ENCODE measurements around the gene CRK. TPM values are rescaled to one million over a fixed set of nuclear protein-coding genes. Genes with fewer than 3 reads are reported as not detected.

Gene CRK
- total RNA-seq, 3 donors from 2014 or later (not counting 1 experiment from before 2014, with no cell fraction given) = 15.9 to 19.6 (median 16.7) TPM

- Histone ChIP-seq H3K27me3 (ENCODE audit: control insufficient read depth, insufficient read depth, low read length) (no peaks in the 10 kb centered on the region), H3K36me3 (ENCODE audit: control insufficient read depth, insufficient read depth, low read length) (peaks cover 6% of the 10 kb centered on the region), H3K4me1 (ENCODE audit: control insufficient read depth, insufficient read depth, low read length) (peaks cover 58% of the 10 kb centered on the region), H3K27ac (ENCODE audit: low read length) (no peak overlapping the region), H3K9me3 (ENCODE audit: control insufficient read depth, insufficient read depth, low read length) (no peaks in the 10 kb centered on the region), H3K4me3 (ENCODE audit: low read length) (no peak overlapping the region)
- Mint-ChIP-seq H3K4me3 (peak overlapping the region; percentile 6), H3K36me3 (no peaks in the 10 kb centered on the region), H3K9me3 (no peaks in the 10 kb centered on the region), H3K27me3 (ENCODE audit: low read depth in 2 of 2) (no peaks in the 10 kb centered on the region), H3K27ac (no peak overlapping the region), H3K4me1 (peaks cover 66 to 74% of the 10 kb centered on the region in 2 donors)
- WGBS (ENCODE audit: insufficient coverage) = 90% methylated on average over 7 of the region's 7 CpGs
- ATAC-seq = no peak
- intact Hi-C loops (cut with micrococcal nuclease) = no loop called here
- no peak for TF ChIP-seq CTCF (IDR thresholded peaks at IDR 0.05)
- DNase-seq = no peak
Observed at GRCh38 chr17:1372618-1373017, 83.4 kb downstream of the CRK start.

- intact Hi-C loops (cut with micrococcal nuclease) = no loop called here
- H3K27me3 ChIP-seq (ENCODE audit: control insufficient read depth, insufficient read depth, low read length) = no peaks in the 10 kb centered on the region
- WGBS (ENCODE audit: insufficient coverage) = 91% methylated on average over 17 of the region's 17 CpGs
- Mint-ChIP-seq H3K36me3 (no peaks in the 10 kb centered on the region), H3K4me3 (peak overlapping the region; percentile 6), H3K27ac (no peak overlapping the region), H3K9me3 (no peaks in the 10 kb centered on the region), H3K27me3 (ENCODE audit: low read depth in 2 of 2) (no peaks in the 10 kb centered on the region), H3K4me1 (peaks cover 66 to 74% of the 10 kb centered on the region in 2 donors)
- peaks cover 53% of the 10 kb centered on the region for H3K4me1 ChIP-seq (ENCODE audit: control insufficient read depth, insufficient read depth, low read length)
- no peak overlapping the region for H3K27ac ChIP-seq (ENCODE audit: low read length)
- ATAC-seq = no peak
- no peaks in the 10 kb centered on the region for H3K9me3 ChIP-seq (ENCODE audit: control insufficient read depth, insufficient read depth, low read length)
- DNase-seq = no peak
- H3K4me3 ChIP-seq (ENCODE audit: low read length) = no peak overlapping the region
- peaks cover 6% of the 10 kb centered on the region for H3K36me3 ChIP-seq (ENCODE audit: control insufficient read depth, insufficient read depth, low read length)
- TF ChIP-seq CTCF (IDR thresholded peaks at IDR 0.05) = no peak
Observed at GRCh38 chr17:1371893-1372590, 84.0 kb downstream of the CRK start.

Other genes with a start within 250 kb of the CRK start
- not detected for gene BHLHA9, start 185.8 kb downstream of the CRK start, total RNA-seq
- under 1 TPM; 0.07 to 0.45 (median 0.43) TPM for gene TRARG1, start 176.6 kb downstream of the CRK start, total RNA-seq
- 100 to 1,000 TPM; 116 to 134 (median 132) TPM for gene YWHAE, start 56.0 kb downstream of the CRK start, total RNA-seq
- 10 to 100 TPM in 2 of 3 donors, 1 to 10 TPM in 1; 4.0 to 39.6 (median 24.0) TPM for gene MYO1C, start 36.5 kb upstream of the CRK start, total RNA-seq
- gene INPP5K, start 60.4 kb upstream of the CRK start, total RNA-seq = 100 to 1,000 TPM; 278 to 317 (median 292) TPM
- gene PITPNA, start 106.6 kb upstream of the CRK start, total RNA-seq = 10 to 100 TPM; 61.8 to 78.2 (median 73.6) TPM
- 10 to 100 TPM; 24.5 to 36.0 (median 30.3) TPM for gene SLC43A2, start 172.6 kb upstream of the CRK start, total RNA-seq
- 1 to 10 TPM in 2 of 3 donors, under 1 TPM in 1; 0.59 to 3.1 (median 1.0) TPM for gene SCARF1, start 189.5 kb upstream of the CRK start, total RNA-seq
- 1 to 10 TPM; 2.3 to 5.1 (median 4.0) TPM for gene RILP, start 193.6 kb upstream of the CRK start, total RNA-seq
- 100 to 1,000 TPM; 475 to 508 (median 480) TPM for gene PRPF8, start 228.6 kb upstream of the CRK start, total RNA-seq